GM10266 (cell line): ENCODE results near the gene PALD1.

ENCODE experiments used
- DNase-seq: peaks from one replicate; pipeline ENCODE4 v3.0.0; 2012; ENCODE audit errors: extremely low spot score
- TF ChIP-seq, protein P1 (sequence below): IDR thresholded peaks from 2 replicates; pipeline ENCODE4 v1.5.1; 2012; ENCODE audit warnings: mild to moderate bottlenecking, low read depth; ENCODE audit not compliant: control insufficient read depth, insufficient read depth; ENCODE audit errors: missing control alignments

The PALD1 gene

DNA sequence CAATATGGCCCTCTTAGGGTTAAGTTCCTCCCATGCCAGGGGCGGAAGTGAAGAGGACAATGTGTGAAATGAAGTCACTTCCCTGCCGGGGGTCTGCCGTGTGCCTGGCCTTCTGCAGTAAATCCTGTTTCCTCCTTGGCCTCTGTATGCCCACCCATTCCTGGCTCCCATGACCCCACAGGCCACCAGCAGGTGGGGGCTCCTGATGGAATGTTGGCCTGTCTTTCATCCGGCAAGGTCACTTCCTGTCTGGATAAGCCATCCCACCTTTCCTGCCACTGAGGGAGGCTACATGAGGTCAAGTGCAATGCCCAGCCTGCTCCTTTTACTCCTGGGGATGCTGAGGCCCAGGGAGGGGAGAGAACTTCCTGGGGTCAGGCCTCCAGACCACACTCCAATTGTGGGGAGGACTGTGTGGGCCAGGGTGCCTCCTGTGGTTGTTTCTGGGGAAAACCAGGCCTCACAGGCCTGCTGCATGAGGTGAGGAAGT lies 22.3 kb downstream of the PALD1 start:
- TF ChIP-seq, protein P1, sequence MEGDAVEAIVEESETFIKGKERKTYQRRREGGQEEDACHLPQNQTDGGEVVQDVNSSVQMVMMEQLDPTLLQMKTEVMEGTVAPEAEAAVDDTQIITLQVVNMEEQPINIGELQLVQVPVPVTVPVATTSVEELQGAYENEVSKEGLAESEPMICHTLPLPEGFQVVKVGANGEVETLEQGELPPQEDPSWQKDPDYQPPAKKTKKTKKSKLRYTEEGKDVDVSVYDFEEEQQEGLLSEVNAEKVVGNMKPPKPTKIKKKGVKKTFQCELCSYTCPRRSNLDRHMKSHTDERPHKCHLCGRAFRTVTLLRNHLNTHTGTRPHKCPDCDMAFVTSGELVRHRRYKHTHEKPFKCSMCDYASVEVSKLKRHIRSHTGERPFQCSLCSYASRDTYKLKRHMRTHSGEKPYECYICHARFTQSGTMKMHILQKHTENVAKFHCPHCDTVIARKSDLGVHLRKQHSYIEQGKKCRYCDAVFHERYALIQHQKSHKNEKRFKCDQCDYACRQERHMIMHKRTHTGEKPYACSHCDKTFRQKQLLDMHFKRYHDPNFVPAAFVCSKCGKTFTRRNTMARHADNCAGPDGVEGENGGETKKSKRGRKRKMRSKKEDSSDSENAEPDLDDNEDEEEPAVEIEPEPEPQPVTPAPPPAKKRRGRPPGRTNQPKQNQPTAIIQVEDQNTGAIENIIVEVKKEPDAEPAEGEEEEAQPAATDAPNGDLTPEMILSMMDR, result no peak
- no peak for DNase-seq

DNA sequence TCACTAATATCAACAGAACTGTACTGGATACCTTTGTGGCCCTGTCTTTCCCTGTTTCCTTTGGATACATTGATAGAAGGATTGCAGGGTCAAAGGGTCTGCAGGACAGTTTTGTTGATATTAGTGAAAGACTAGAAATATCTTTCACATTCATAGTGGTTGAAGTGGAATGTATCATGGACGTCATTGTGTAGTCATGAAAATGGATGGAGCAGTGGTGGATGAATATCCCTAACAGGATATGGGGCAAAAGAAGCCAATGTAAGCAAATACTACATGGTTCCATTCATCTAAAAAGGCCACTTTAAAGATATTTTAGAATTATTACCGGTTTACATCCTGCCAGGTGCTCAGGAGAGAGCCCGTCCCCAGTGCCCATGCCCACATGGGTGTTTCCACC lies 23.8 kb downstream of the PALD1 start:
- TF ChIP-seq, protein P1, result no peak
- no peak for DNase-seq

DNA sequence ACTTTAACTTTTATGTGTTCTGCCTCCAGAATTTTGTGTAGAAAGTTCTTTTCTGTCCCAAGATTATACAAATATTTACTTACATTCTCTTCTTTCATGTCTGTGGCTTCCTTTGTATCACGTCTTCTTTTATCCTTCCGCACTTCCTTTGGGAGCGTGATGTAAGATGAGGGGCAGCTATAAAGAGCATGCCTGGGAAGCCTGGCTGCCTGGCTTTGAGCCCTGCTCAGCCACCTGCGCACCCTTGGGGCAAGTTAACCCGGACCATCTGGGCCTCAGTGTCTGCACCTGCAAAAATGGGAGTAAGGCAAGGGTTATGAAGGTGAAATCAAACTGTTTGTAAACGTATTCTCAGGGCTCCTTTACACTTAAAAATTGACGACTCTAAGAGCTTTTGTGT lies 25.2 kb downstream of the PALD1 start:
- no peak for DNase-seq
- TF ChIP-seq, protein P1, result no peak

DNA sequence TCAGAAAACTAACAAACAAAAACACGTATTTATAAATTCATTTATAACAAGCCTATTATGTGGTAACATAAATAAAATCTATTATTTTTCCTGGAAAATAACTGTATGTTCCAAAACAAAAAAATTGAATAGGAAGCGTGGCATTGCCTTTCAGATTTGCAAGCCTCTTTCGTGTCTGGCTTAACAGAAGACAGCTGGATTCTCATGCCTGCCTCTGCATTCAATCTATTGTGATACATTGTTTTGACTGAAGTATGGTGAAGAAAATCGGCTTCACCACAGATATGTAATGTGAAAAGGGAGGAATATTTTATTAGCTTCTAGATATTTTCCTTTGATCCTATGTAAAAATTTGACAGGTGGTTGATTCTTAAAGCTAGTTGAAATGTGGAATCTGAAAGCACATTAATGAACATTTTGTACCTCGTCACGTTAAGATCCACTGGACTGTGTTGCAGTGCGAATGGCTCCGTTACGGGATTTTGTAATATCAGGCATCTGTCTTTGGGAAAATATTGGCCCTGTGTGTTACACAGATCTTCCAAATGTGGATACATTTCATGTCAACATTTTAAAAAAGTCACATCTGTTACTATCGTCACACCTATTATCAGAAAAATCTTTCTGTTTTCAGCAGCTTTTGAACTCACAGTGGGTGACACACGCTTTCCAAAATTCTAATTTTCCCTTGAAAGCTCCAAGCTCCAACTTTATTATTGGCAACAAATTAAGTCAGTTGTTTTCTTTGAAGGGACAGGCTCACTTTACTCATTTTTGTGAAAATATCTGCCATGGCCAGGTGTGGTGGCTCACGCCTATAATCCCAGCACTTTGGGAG lies 26.2 kb downstream of the PALD1 start:
- TF ChIP-seq, protein P1, result no peak
- DNase-seq, result no peak

DNA sequence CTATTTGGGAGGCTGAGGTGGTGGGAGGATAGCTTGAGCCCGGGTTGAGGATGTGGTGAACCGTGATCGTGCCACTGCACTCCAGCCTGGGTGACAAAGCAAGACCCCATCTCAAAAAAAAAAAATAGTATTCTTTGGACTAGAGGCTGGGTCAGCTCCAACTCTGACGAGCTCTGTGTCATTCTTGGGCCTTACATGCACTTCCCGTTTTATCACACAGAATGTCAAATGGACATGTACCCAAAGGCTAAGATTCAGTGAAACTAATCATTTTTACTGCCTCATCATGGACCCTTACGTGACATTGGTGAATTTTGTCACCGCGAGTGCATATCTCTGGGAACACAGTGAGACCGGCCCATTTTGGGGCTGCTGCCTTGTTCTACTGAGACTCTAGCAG lies 27.3 kb downstream of the PALD1 start:
- DNase-seq, result no peak
- TF ChIP-seq, protein P1, result no peak

DNA sequence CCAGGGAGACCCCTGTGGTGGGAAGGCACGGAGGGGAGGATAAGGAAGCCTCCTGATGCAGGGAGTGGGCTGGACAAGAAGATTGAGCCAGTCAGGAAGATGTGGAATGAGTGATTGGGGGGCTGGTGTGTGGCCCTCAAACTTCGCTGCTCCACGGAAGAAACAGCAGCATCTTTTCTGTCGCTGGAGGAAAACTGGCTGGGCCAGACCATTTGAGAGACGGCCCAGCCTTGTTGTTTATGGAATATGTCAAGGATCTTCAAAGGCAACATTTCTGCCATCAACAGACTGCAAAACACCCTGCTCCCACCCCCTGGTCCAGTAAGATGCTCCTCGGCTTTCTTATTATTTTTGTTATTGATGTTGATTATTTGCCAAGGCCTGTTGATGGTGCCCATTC lies 29.4 kb downstream of the PALD1 start:
- TF ChIP-seq, protein P1, result no peak
- no peak for DNase-seq
